IPS DF 6.9 (cell line): ENCODE measurements around the gene UBE2QL1.

Experiments
- DNase-seq: peaks from one replicate; pipeline ENCODE4 v3.0.0-alpha.2; 2013; ENCODE audit warnings: low read depth, low spot score
- H3K27ac ChIP-seq: one replicate; pipeline ENCODE4 v1.5.1; 2013; ENCODE audit warnings: low read length, control low read depth
- H3K27me3 ChIP-seq: 2 replicates; pipeline ENCODE4 v1.6.1; 2013; ENCODE audit warnings: mild to moderate bottlenecking, low read length; ENCODE audit not compliant: control insufficient read depth, insufficient read depth
- H3K36me3 ChIP-seq: 2 replicates; pipeline ENCODE4 v1.6.1; 2013; ENCODE audit warnings: low read length; ENCODE audit not compliant: control insufficient read depth, insufficient read depth
- H3K4me1 ChIP-seq: 2 replicates; pipeline ENCODE4 v1.6.1; 2013; ENCODE audit warnings: low read length; ENCODE audit not compliant: control insufficient read depth, insufficient read depth
- H3K4me3 ChIP-seq: 2 replicates; pipeline ENCODE4 v1.5.1; 2013; ENCODE audit warnings: mild to moderate bottlenecking, low read length
- H3K9me3 ChIP-seq: 2 replicates; pipeline ENCODE4 v1.6.1; 2013; ENCODE audit warnings: low read length, inconsistent platforms; ENCODE audit not compliant: control insufficient read depth, insufficient read depth
- WGBS: extraction: QIAGEN DNeasy Blood & Tissue Kit; methylation state at CpG from one replicate; pipeline ENCODE4 v1.1.7; 2013; ENCODE audit warnings: mixed read lengths, missing lambda C conversion rate; ENCODE audit not compliant: insufficient read length, insufficient coverage; 5-methylcytosine and 5-hydroxymethylcytosine counted together

The UBE2QL1 gene

GRCh38 chr5:6454628-6455053 lies 6.0 kb downstream of the UBE2QL1 start:
- Histone ChIP-seq H3K27me3 (peaks cover 13% of the 10 kb centered on the region), H3K9me3 (no peaks in the 10 kb centered on the region), H3K4me3 (no peak overlapping the region), H3K27ac (no peak overlapping the region), H3K4me1 (no peaks in the 10 kb centered on the region; the same call in 1 of the 2 replicates), H3K36me3 (no peaks in the 10 kb centered on the region)
- whole genome bisulfite sequencing = no CpG with 5 or more reads among the region's 12 CpGs
- DNase-seq = no peak

- H3K9me3 ChIP-seq = no peaks in the 10 kb centered on the region
- H3K27ac ChIP-seq = no peak overlapping the region
- H3K4me1 ChIP-seq = no peaks in the 10 kb centered on the region
- H3K4me3 ChIP-seq = no peak overlapping the region
- no CpG with 5 or more reads among the region's 13 CpGs for WGBS
- no peaks in the 10 kb centered on the region for H3K36me3 ChIP-seq
- H3K27me3 ChIP-seq = peaks cover 3% of the 10 kb centered on the region
- DNase-seq = no peak
Observed at GRCh38 chr5:6455571-6456200, 7.0 kb downstream of the UBE2QL1 start.

- no peaks in the 10 kb centered on the region for H3K4me1 ChIP-seq
Observed at GRCh38 chr5:6456766-6457370, 8.2 kb downstream of the UBE2QL1 start.

GRCh38 chr5:6457592-6457991 lies 8.9 kb downstream of the UBE2QL1 start:
- H3K36me3 ChIP-seq = no peaks in the 10 kb centered on the region
- no peak for DNase-seq
- no peak overlapping the region for H3K27ac ChIP-seq
- H3K9me3 ChIP-seq = no peaks in the 10 kb centered on the region
- H3K4me1 ChIP-seq = no peaks in the 10 kb centered on the region
- H3K4me3 ChIP-seq = no peak overlapping the region
- no peaks in the 10 kb centered on the region; the same call in 1 of the 2 replicates for H3K27me3 ChIP-seq
- no CpG with 5 or more reads among the region's 5 CpGs for WGBS

More at GRCh38 chr5:6456766-6457370, 8.2 kb downstream of the UBE2QL1 start:
- DNase-seq = no peak
- Histone ChIP-seq H3K27ac (no peak overlapping the region), H3K36me3 (no peaks in the 10 kb centered on the region), H3K4me3 (no peak overlapping the region), H3K9me3 (no peaks in the 10 kb centered on the region), H3K27me3 (no peaks in the 10 kb centered on the region; the same call in 1 of the 2 replicates)
- WGBS = no CpG with 5 or more reads among the region's 6 CpGs

GRCh38 chr5:6458833-6459232 lies 10.2 kb downstream of the UBE2QL1 start:
- Histone ChIP-seq H3K27me3 (no peaks in the 10 kb centered on the region), H3K4me1 (no peaks in the 10 kb centered on the region), H3K36me3 (no peaks in the 10 kb centered on the region), H3K4me3 (no peak overlapping the region), H3K9me3 (no peaks in the 10 kb centered on the region), H3K27ac (no peak overlapping the region)
- no CpG with 5 or more reads among the region's 4 CpGs for WGBS
- no peak for DNase-seq

GRCh38 chr5:6459896-6460295 lies 11.2 kb downstream of the UBE2QL1 start:
- Histone ChIP-seq H3K4me1 (no peaks in the 10 kb centered on the region), H3K36me3 (no peaks in the 10 kb centered on the region), H3K27me3 (no peaks in the 10 kb centered on the region), H3K9me3 (no peaks in the 10 kb centered on the region), H3K4me3 (no peak overlapping the region), H3K27ac (no peak overlapping the region)
- DNase-seq = no peak
- WGBS = no CpG with 5 or more reads among the region's 5 CpGs

- WGBS = no CpG with 5 or more reads among the region's 2 CpGs
- no peak for DNase-seq
- H3K27ac ChIP-seq = no peak overlapping the region
Observed at GRCh38 chr5:6461006-6461405, 12.3 kb downstream of the UBE2QL1 start.

GRCh38 chr5:6461793-6462650 lies 13.4 kb downstream of the UBE2QL1 start:
- Histone ChIP-seq H3K4me3 (no peak overlapping the region), H3K27me3 (no peaks in the 10 kb centered on the region), H3K4me1 (no peaks in the 10 kb centered on the region), H3K9me3 (no peaks in the 10 kb centered on the region), H3K27ac (no peak overlapping the region), H3K36me3 (no peaks in the 10 kb centered on the region)
- no peak for DNase-seq
- WGBS = no CpG with 5 or more reads among the region's 17 CpGs

More at GRCh38 chr5:6461006-6461405, 12.3 kb downstream of the UBE2QL1 start:
- Histone ChIP-seq H3K4me1 (no peaks in the 10 kb centered on the region), H3K36me3 (no peaks in the 10 kb centered on the region), H3K9me3 (no peaks in the 10 kb centered on the region), H3K4me3 (no peak overlapping the region), H3K27me3 (no peaks in the 10 kb centered on the region)

- no peaks in the 10 kb centered on the region for H3K4me1 ChIP-seq
- no peak for DNase-seq
- no peaks in the 10 kb centered on the region for H3K27me3 ChIP-seq
- H3K9me3 ChIP-seq = no peaks in the 10 kb centered on the region
- no peak overlapping the region for H3K27ac ChIP-seq
- no CpG with 5 or more reads among the region's 7 CpGs for WGBS
- H3K36me3 ChIP-seq = no peaks in the 10 kb centered on the region
- H3K4me3 ChIP-seq = no peak overlapping the region
Observed at GRCh38 chr5:6462671-6463070, 14.0 kb downstream of the UBE2QL1 start.

GRCh38 chr5:6464441-6464840 lies 15.8 kb downstream of the UBE2QL1 start:
- Histone ChIP-seq H3K4me1 (peaks cover 3% of the 10 kb centered on the region), H3K9me3 (no peaks in the 10 kb centered on the region), H3K27ac (no peak overlapping the region), H3K4me3 (no peak overlapping the region), H3K27me3 (no peaks in the 10 kb centered on the region), H3K36me3 (no peaks in the 10 kb centered on the region; the same call in 1 of the 2 replicates)
- DNase-seq = no peak
- WGBS = no CpG with 5 or more reads among the region's 6 CpGs
